Stromal cell of bone marrow (primary cell): ENCODE results near the gene IL1RAP.

ENCODE experiments used
- DNase-seq: peaks from one replicate; pipeline ENCODE4 v3.0.0-alpha.2; 2012; ENCODE audit warnings: low read depth

IL1RAP gene

DNA sequence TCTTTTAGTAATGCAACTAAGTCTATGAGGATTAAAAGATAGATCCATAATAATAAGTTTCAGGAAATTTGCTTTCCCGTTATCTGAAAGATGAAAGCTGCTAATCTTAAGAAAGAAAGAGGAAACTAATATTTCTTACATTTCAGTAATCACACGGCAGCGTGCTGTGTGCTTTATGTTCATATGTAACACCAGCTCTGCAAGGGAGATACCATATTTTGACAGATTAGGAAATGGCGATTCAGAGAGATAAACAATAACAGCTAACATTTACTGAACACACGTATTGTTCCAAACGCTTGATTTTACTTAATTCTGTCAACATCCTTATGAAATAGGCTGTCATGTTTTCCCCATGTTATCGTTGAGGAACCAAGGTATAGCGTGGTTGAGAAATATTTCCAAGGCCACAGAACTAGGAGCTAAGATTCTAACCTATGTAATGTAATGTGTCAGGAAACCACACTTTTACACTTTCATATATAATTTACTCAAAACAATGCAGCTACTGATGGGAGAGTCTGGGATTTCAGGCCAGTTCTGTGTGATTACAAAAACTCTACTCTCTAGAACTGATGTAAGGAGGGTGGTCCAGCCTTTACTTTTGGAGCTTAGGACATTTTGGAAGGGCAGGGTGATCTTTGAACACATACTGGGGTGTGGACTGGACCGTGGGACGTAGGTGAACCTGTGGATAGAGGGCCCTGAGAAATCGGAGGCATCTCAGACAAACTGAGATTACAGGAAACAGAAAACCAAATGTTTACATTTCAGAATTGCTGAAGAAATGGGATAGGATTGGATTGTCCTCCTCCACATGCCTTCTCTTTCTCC lies 100.6 kb downstream of the IL1RAP start:
- DNase-seq, result no peak

GRCh38 chr3:190615060-190615384 lies 101.1 kb downstream of the IL1RAP start:
- no peak for DNase-seq

DNA sequence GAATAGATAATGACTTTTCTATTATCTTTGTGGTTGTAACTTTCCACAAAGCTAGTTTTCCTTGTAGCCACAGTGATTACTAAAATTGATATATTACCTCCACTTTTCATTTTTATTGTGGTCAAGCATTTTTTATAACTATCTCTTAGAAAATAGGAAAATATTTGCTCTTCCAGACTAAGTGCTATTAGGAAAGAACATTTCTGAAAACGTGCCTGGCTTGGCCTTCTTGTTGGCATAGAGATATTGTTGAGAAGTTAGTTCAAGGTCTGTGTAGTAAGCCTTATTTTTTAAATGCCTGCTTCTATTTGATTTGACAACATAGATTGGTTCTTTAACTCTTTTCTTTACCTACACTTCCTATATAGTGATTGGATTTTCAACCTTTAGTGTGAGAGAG lies 101.7 kb downstream of the IL1RAP start:
- no peak for DNase-seq

DNA sequence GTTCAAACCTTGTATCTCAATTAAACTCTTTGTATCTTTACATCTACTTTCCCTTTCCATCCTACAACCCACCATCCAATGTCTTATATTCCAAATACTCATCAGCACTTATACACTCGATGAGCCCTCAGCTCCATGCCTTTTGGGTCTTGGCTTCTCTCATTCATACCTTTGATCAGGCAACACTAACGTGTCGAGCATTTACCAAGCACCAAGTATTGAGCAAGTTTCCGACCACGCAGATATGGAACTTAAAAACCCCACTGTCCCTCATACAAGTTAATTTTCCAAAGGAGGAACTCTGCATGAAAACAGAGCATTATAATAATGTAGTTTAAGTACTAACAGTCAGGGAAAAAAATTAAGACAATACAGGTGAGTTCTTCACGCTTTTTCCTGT lies 102.8 kb downstream of the IL1RAP start:
- DNase-seq, result no peak

DNA sequence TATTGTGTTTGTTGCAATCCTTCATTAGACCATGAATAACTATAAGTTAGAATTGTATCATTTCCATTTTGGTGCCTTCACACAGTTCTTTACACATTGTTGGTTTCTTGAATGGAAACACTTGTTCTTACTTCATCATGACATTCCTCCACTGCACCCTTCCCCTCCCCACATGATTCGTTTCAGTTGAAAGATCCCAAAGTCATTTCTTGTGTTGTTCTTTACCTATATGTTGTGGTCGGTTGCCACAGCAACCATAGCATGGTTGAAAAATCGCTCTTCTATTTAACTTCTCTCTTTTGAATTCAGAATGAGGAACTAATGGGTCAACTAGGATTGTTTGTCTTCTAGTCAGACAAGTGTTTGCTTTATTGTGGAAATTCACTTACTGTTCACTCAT lies 103.3 kb downstream of the IL1RAP start:
- DNase-seq, result no peak

DNA sequence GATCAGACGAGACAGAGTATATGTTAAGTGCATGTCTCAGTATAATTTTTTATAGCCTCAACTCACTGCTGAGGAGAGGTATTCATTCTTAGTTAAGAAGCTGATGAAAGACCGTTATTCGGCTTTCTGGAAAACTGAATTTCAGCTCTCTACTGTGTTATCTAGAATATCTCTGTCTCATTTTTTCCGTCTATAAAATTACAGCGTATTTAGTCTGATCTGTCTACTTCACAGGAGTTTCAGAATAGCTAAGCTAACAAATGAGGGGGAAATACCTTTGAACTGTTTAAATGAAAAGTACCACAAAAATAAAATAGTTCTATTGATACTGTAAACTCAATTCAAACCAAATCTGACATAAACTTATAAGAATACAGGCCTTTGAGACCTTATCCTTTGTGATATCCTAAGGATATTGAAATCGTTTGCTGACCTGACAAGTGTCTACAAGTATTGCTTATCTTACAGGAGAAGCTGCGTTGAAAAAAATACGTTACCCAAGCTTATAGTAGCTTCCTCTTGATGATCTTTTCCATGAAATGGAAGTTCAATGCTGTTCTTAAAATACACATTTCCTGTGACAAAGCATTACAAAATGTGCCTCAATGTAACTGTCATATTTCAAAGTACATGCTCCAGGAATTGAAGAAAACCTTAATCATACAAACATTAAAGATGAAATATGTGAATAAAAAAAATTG lies 104.6 kb downstream of the IL1RAP start:
- DNase-seq, result no peak

DNA sequence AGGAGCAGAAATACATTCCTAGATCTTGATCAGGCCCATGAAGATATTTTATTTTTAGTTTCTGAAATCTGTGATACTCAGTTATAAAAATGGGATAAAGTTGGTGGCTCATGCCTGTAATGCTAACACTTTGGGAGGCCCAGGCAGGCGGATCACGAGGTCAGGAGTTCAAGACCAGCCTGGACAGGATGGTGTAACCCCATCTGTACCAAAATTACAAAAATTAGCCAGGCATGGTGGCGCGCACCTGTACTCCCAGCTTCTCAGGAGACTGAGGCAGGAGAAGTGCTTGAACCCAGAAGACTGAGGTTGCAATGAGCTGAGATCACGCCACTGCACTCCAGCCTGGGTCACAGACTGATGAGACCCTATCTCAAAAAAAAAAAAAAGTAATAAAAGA lies 105.5 kb downstream of the IL1RAP start:
- no peak for DNase-seq

GRCh38 chr3:190619761-190620160 lies 105.9 kb downstream of the IL1RAP start:
- DNase-seq, result no peak

- no peak for DNase-seq
Measured at GRCh38 chr3:190620886-190621608, 107.2 kb downstream of the IL1RAP start.

DNA sequence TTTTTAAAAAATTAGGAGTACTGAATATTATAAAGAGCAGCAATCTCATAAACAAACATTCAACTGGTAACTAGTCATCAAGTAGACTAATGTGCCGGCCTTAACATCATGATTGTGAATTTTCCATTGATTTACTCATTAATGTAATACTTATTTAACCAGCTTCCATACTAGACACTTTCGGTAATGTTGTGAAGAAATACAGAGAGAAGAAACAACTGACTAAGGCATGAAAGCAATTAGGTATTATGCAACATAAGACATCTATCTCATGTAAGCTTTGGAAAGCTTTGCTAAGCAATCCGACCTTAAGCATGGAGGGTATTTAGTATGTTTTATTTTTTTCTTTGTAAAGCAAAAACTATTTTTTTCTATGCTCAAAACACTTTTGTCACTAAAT lies 108.0 kb downstream of the IL1RAP start:
- no peak for DNase-seq

DNA sequence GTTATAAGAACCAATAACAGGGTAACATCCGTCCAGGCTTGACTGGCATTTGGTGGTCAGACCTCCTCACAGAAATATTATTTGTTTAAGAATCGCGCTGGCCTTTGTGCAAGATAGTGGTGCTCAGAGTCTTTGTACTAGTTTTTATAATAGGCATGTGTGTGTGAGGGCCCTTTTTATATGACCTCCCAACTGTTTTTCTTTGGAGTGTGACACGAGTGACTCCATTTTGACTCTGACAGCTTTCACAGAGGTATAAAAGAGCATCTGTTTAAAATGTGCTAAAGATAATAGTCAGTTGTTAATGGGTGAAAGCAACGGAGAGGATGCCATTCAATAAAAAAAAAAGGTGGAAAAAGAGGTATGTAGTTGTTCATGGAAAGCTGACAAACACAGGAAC lies 110.4 kb downstream of the IL1RAP start:
- DNase-seq, result no peak

GRCh38 chr3:190626951-190627620 lies 113.2 kb downstream of the IL1RAP start:
- no peak for DNase-seq

GRCh38 chr3:190629088-190629487 lies 115.2 kb downstream of the IL1RAP start:
- no peak for DNase-seq

DNA sequence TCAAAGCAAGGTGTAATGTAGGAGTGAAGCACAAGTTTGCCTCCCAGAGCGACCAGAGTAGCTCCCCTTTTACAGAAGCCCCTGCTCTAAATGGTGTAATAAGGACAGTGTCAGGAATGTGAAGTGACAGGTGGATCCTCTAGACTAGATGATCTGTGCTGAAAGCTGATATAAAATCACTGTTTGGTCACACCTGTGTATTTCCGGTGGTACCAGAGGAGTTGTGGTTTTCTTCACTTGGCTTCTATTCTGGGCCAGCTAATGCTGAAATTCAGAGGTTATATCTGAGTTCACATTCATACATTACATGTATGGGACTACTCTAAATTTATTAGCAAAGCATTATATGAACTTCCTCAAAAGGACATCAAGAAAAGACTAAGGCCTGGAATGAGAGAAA lies 117.4 kb downstream of the IL1RAP start:
- no peak for DNase-seq

- DNase-seq, result no peak
Measured at GRCh38 chr3:190641564-190641963, 127.7 kb downstream of the IL1RAP start.

- DNase-seq, result no peak
Measured at GRCh38 chr3:190642016-190642415, 128.1 kb downstream of the IL1RAP start.

DNA sequence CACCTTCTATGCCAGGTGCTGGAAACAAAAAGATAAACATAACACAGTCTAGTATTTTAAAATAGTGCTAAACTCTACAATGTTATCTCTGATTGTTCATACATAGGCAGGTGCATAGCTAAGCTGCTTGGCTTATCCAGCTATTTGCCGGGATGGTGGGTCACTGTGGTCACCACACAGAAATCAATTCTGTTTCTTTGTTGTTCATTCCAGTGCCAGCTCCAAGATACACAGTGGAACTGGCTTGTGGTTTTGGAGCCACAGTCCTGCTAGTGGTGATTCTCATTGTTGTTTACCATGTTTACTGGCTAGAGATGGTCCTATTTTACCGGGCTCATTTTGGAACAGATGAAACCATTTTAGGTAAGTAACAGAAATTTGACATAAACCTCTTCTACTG lies 130.2 kb downstream of the IL1RAP start:
- DNase-seq, result no peak

DNA sequence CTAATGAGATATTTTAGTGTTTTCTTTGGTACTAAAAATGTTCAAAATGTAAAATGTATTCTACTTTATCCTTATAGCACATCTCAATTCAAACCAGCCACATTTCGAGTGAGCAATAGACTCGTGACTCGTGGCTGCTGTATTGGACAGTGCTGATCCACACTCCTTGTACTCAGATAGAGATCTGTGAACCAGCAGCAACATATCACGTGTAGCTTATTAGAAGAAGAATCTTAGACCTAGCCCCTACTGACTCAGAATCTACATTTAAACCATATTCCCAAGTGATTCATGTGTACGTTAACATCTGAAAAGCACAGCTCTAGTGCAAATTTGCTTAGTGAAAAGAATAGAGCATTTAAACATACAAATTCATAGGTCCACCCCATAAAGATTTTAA lies 130.9 kb downstream of the IL1RAP start:
- no peak for DNase-seq

GRCh38 chr3:190645932-190646460 lies 132.1 kb downstream of the IL1RAP start:
- DNase-seq, result no peak

DNA sequence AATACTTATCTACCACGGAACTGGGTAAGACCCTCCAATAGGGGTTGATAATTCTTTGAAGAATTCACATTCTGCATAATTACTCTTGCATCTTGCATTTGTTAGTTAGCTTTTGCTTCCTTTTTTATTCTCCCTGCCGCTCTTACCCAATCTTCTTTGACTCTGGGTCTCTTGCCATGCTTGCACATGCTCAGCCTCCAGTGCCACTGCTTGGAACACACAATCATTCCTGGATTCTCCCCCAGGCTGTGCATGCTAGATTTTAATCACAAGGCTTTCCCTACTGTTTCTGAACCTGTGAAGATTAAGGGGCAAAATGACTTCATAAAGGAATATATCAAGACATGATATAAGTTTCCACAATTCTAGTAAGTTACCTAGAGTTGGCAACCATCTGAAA lies 133.1 kb downstream of the IL1RAP start:
- no peak for DNase-seq

DNA sequence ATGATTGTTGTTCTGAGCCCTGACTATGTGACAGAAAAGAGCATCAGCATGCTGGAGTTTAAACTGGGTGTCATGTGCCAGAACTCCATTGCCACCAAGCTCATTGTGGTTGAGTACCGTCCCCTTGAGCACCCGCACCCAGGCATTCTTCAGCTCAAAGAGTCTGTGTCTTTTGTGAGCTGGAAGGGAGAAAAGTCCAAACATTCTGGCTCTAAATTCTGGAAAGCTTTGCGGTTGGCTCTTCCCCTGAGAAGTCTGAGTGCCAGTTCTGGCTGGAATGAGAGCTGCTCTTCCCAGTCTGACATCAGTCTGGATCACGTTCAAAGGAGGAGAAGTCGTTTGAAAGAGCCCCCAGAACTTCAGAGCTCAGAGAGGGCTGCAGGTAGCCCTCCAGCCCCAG lies 142.0 kb downstream of the IL1RAP start:
- no peak for DNase-seq

DNA sequence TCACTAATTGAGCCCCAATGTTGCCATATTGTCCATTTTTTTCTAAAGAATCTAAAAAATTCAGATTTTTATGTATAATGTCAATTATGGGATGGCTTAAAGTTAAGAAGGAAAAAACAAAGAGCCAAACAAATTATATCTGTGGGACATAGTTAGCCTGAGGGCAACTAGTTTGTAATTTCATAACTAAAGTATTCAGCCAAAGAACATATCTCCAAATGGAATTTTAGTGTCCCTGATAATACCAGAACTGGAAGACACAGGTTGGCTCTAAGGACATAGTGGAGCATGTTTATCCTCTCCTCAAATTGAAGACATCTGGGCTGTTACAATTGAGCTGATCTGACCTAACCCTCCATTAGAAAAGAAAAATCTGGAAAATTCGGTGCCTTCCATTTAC lies 144.2 kb downstream of the IL1RAP start:
- DNase-seq, result no peak
